Activated naive CD8-positive, alpha-beta T cell treated with anti-CD3 and anti-CD28 coated beads, Interleukin-2, amount 10 ng/mL, durations not matched to agents 7 days and 5 days (primary cell): ENCODE measurements around the gene NACC1. TPM values are rescaled to one million over a fixed set of nuclear protein-coding genes. Genes with fewer than 3 reads are reported as not detected.

Experiments
- ATAC-seq: fragments of 150-1000 bp; cut with Tn5 transposase; one replicate; pipeline ENCODE4 v1.10.0; 2021; ENCODE audit warnings: low read depth, moderate library complexity
- POLR2A ChIA-PET: fragments of 350-600 bp; sonication (Branson Sonifier 250); formaldehyde crosslinking; loops from one replicate; lab custom pipeline; 2021; ENCODE audit warnings: antibody characterized with exemption; lab: Charles Lee
- DNase-seq: peaks from one replicate; pipeline ENCODE4 v3.0.0; 2021
- H3K27ac Mint-ChIP-seq: one replicate; pipeline ENCODE4 v1.8.0; 2022; ENCODE audit warnings: mild to moderate bottlenecking, mixed read lengths
- H3K27me3 Mint-ChIP-seq: one replicate; pipeline ENCODE4 v1.8.0; 2022; ENCODE audit warnings: mild to moderate bottlenecking, moderate library complexity, mixed read lengths
- H3K36me3 Mint-ChIP-seq: one replicate; pipeline ENCODE4 v1.8.0; 2021; ENCODE audit warnings: mild to moderate bottlenecking, mixed read lengths
- H3K4me1 Mint-ChIP-seq: one replicate; pipeline ENCODE4 v1.8.0; 2021; ENCODE audit warnings: mixed read lengths
- H3K4me3 Mint-ChIP-seq: one replicate; pipeline ENCODE4 v1.8.0; 2022; ENCODE audit warnings: mild to moderate bottlenecking, moderate library complexity, mixed read lengths
- H3K9me3 Mint-ChIP-seq: one replicate; pipeline ENCODE4 v1.8.0; 2021; ENCODE audit warnings: mixed read lengths
- total RNA-seq, 2 experiments: library from RNA; stranded (reverse); gene quantifications; one replicate each; pipeline ENCODE4 v1.2.3, GENCODE V29; 2021

Gene NACC1
- total RNA-seq, 2 experiments from 2014 or later: 56.3 to 57.2 TPM

DNA sequence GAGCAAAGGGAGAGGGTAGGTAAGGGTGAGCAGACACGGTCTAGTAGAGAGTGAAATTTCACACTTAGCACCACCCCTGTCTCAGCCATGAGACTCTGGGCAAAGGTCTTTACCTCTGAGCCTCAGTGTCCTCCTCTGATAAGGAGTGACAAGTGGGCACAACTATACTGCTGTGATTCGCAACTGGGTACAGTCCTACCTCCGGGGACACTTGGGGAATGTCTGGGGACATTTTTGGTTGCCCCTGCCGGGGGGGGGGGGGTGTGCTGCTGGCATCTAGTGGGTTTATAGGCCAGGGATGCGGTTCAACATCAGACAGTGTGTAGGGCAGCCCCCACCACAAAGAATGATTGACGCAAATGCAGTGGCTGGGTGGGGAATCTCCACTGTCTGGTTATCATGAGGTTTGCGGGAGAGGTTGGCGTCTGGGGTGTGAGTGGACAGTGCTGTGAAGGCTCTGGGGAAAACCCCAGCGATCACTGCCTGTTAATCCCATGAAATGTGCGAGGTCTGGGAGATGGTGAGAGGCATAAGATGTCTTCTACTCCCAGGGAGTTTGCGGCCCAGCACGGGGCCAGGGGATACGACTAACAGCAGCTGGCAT, 4.3 kb downstream of the NACC1 start:
- ATAC-seq (no peak), DNase-seq (no peak)
- POLR2A ChIA-PET: interaction anchor here (1.3 kb wide), 1 partner anchor 30 kb away, joined by 3 read pairs; no protein-coding TSS in a partner anchor
- Mint-ChIP-seq H3K9me3 (no peaks in the 10 kb centered on the region), H3K36me3 (peaks cover 5% of the 10 kb centered on the region), H3K4me1 (peaks cover 15% of the 10 kb centered on the region), H3K27ac (no peak overlapping the region), H3K27me3 (no peaks in the 10 kb centered on the region), H3K4me3 (no peak overlapping the region)

DNA sequence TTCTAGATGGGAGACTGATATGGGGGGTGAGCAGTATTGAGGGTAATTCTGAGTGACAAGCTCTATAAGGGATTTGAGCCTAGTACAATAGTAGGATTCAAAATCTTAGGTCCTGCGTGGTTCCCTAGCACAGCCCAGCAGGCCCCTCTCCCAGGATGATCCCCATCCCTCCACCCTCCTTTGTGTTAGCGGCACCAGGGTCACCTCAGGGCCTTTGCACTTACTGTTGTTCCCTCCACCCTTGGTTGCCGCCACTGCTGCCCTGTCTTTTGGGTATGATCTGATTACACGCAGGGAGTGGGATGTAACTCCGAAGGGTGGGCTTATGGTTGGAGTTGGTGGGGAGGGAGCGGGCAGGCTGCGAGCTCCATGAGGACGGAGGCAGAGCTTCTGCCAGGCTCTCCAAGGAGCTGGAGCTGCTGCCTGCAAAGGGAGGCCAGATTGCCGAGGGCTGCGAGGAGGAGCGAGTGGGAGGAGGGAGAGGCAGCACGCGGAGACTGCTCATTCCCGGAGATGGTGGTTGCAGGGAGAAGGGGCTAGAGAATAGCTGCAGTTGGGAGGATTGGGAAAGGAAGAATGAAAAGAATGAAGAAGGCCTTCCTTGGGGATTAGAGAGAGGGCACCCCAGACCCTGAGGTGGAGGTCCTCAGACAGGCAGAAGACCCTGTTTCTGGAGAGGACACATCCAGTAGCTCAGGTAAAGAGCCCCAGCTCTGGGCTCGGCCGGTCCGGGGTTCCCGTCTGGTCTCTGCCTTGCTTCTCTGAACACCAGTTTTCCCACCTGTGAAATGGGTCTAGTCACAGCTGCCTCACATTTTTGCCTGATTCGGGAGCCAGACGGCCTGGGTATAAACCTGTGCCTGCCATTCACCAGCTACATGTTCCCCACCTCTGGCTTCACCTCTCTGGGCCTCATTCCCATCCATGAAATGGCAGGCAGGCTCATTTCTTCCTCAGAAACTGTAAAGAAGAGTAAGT, 5.2 kb downstream of the NACC1 start:
- POLR2A ChIA-PET: interaction anchor here (0.8 to 1.5 kb wide), 3 partner anchors 9 to 29 kb away, joined by 3 read pairs; no protein-coding TSS in a partner anchor
- Mint-ChIP-seq H3K4me3 (no peak overlapping the region), H3K4me1 (peaks cover 19% of the 10 kb centered on the region), H3K9me3 (no peaks in the 10 kb centered on the region), H3K27ac (no peak overlapping the region), H3K36me3 (peaks cover 5% of the 10 kb centered on the region), H3K27me3 (no peaks in the 10 kb centered on the region)
- ATAC-seq: no peak
- no peak for DNase-seq

DNA sequence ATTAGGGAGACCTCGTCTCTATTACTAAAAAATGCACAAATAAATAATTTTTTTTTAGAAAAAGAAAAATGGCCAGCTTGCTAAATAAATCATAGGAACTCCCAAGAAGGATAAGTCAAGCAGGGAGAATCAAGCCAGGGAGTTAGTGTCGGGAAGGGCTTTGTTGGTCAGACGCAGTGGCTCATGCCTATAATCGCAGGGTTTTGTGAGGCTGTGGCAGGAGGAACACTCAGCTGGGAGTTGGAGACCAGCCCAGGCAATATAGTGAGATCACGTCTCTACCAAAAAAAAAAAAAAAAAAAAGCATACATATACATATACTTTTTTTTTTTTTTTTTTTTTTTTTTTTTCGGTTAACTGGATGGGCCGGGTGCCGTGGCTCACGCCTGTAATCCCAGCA, 9.0 kb downstream of the NACC1 start:
- Mint-ChIP-seq H3K9me3 (no peaks in the 10 kb centered on the region), H3K4me1 (peaks cover 15% of the 10 kb centered on the region), H3K27ac (no peak overlapping the region), H3K27me3 (no peaks in the 10 kb centered on the region), H3K4me3 (no peak overlapping the region), H3K36me3 (peaks cover 4% of the 10 kb centered on the region)
- DNase-seq (no peak), ATAC-seq (no peak)
- POLR2A ChIA-PET: interaction anchor here (1.3 kb wide), 1 partner anchor 22 kb away, joined by 3 read pairs; no protein-coding TSS in a partner anchor

- no peak overlapping the region for H3K4me3 Mint-ChIP-seq
- H3K36me3 Mint-ChIP-seq: peaks cover 4% of the 10 kb centered on the region
- POLR2A ChIA-PET: interaction anchor here (1.3 kb wide), 1 partner anchor 21 kb away, joined by 3 read pairs; no protein-coding TSS in a partner anchor
- ATAC-seq: no peak
- H3K9me3 Mint-ChIP-seq: no peaks in the 10 kb centered on the region
- DNase-seq: no peak
- H3K27ac Mint-ChIP-seq: no peak overlapping the region
- H3K27me3 Mint-ChIP-seq: no peaks in the 10 kb centered on the region
- peaks cover 23% of the 10 kb centered on the region for H3K4me1 Mint-ChIP-seq
Observed at GRCh38 chr19:13127811-13128575, 9.9 kb downstream of the NACC1 start.

DNA sequence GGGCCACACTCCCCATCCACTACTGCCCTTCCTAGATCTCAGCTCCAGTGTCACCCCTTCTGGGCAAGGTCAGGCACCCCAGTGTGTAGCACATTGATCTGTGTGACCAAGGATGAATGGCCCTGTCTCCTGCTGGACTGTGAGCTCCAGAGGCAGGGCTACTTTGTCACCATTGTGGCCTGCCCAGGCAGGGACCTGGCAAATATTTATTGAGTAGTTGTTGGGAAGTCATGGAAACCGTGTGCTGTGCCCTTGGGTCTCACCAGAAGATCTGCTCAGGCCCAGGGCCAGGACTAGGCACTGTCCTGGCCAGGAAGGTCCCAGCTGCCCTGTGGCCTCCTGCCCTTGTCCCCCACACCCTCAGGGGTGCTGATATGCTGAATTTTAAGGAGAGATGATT, 10.5 kb downstream of the NACC1 start:
- H3K27me3 Mint-ChIP-seq: no peaks in the 10 kb centered on the region
- POLR2A ChIA-PET: no interaction called here
- no peak overlapping the region for H3K4me3 Mint-ChIP-seq
- DNase-seq (no peak), ATAC-seq (no peak)
- no peak overlapping the region for H3K27ac Mint-ChIP-seq
- peaks cover 4% of the 10 kb centered on the region for H3K36me3 Mint-ChIP-seq
- peaks cover 22% of the 10 kb centered on the region for H3K4me1 Mint-ChIP-seq
- H3K9me3 Mint-ChIP-seq: no peaks in the 10 kb centered on the region

GRCh38 chr19:13129384-13129783, 11.3 kb downstream of the NACC1 start:
- no peak overlapping the region for H3K4me3 Mint-ChIP-seq
- no peak overlapping the region for H3K27ac Mint-ChIP-seq
- peaks cover 4% of the 10 kb centered on the region for H3K36me3 Mint-ChIP-seq
- peaks cover 22% of the 10 kb centered on the region for H3K4me1 Mint-ChIP-seq
- POLR2A ChIA-PET: interaction anchor here (2.0 kb wide), 1 partner anchor 10 kb away, joined by 6 read pairs; no protein-coding TSS in a partner anchor
- no peaks in the 10 kb centered on the region for H3K27me3 Mint-ChIP-seq
- H3K9me3 Mint-ChIP-seq: no peaks in the 10 kb centered on the region
- DNase-seq (no peak), ATAC-seq (no peak)

GRCh38 chr19:13130886-13131490, 12.9 kb downstream of the NACC1 start:
- POLR2A ChIA-PET: interaction anchor here (1.1 to 2.0 kb wide), 2 partner anchors 12 to 21 kb away, joined by 4 to 6 read pairs; no protein-coding TSS in a partner anchor
- H3K36me3 Mint-ChIP-seq: no peaks in the 10 kb centered on the region

GRCh38 chr19:13132471-13133180, 14.6 kb downstream of the NACC1 start:
- peak; percentile 80 for ATAC-seq
- POLR2A ChIA-PET: interaction anchor here (0.9 to 1.6 kb wide), 6 partner anchors 8 to 20 kb away, joined by 3 to 6 read pairs (median 3); partner anchors contain the start of genes IER2, NACC1 and STX10
- H3K4me3 Mint-ChIP-seq: peak overlapping the region; percentile 4
- no peaks in the 10 kb centered on the region for H3K9me3 Mint-ChIP-seq
- H3K27ac Mint-ChIP-seq: peak overlapping the region; percentile 70
- no peaks in the 10 kb centered on the region for H3K27me3 Mint-ChIP-seq
- H3K4me1 Mint-ChIP-seq: peaks cover 22% of the 10 kb centered on the region
- no peak for DNase-seq
- no peaks in the 10 kb centered on the region for H3K36me3 Mint-ChIP-seq

More at GRCh38 chr19:13130886-13131490, 12.9 kb downstream of the NACC1 start:
- ATAC-seq (no peak), DNase-seq (no peak)
- H3K27ac Mint-ChIP-seq: peak overlapping the region; percentile 26
- H3K4me1 Mint-ChIP-seq: peaks cover 22% of the 10 kb centered on the region
- H3K27me3 Mint-ChIP-seq: no peaks in the 10 kb centered on the region
- H3K4me3 Mint-ChIP-seq: no peak overlapping the region
- H3K9me3 Mint-ChIP-seq: no peaks in the 10 kb centered on the region

GRCh38 chr19:13133241-13133870, 15.3 kb downstream of the NACC1 start:
- peaks cover 16% of the 10 kb centered on the region for H3K4me1 Mint-ChIP-seq
- H3K27me3 Mint-ChIP-seq: no peaks in the 10 kb centered on the region
- H3K27ac Mint-ChIP-seq: peak overlapping the region; percentile 33
- ATAC-seq: no peak
- no peaks in the 10 kb centered on the region for H3K9me3 Mint-ChIP-seq
- DNase-seq: no peak
- no peak overlapping the region for H3K4me3 Mint-ChIP-seq
- H3K36me3 Mint-ChIP-seq: no peaks in the 10 kb centered on the region
- POLR2A ChIA-PET: interaction anchor here (0.9 to 1.6 kb wide), 4 partner anchors 8 to 16 kb away, joined by 3 to 6 read pairs (median 3); partner anchors contain the start of genes IER2 and STX10

DNA sequence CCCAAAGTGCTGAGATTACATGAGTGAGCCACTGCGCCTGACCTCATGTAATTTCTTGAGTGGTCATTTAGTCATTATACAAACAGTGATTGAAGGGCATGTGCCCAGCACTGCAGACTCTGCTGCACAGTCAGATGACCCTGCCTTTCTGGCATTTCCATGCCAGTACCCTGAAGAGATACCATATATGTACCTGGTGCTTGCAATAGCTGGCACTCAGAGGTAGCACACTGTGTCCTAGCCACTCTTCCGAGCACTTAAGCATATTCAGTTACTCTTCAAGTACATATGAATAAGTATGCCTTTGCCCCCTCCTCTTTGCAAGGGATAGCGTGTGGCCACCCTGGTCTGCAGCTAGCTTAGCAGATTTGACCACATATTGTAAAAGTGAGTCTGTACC, 16.6 kb downstream of the NACC1 start:
- POLR2A ChIA-PET: no interaction called here
- no peak for DNase-seq
- peak overlapping the region; percentile 38 for H3K27ac Mint-ChIP-seq
- H3K36me3 Mint-ChIP-seq: no peaks in the 10 kb centered on the region
- no peak overlapping the region for H3K4me3 Mint-ChIP-seq
- H3K27me3 Mint-ChIP-seq: no peaks in the 10 kb centered on the region
- ATAC-seq: no peak
- H3K9me3 Mint-ChIP-seq: no peaks in the 10 kb centered on the region
- peaks cover 16% of the 10 kb centered on the region for H3K4me1 Mint-ChIP-seq

DNA sequence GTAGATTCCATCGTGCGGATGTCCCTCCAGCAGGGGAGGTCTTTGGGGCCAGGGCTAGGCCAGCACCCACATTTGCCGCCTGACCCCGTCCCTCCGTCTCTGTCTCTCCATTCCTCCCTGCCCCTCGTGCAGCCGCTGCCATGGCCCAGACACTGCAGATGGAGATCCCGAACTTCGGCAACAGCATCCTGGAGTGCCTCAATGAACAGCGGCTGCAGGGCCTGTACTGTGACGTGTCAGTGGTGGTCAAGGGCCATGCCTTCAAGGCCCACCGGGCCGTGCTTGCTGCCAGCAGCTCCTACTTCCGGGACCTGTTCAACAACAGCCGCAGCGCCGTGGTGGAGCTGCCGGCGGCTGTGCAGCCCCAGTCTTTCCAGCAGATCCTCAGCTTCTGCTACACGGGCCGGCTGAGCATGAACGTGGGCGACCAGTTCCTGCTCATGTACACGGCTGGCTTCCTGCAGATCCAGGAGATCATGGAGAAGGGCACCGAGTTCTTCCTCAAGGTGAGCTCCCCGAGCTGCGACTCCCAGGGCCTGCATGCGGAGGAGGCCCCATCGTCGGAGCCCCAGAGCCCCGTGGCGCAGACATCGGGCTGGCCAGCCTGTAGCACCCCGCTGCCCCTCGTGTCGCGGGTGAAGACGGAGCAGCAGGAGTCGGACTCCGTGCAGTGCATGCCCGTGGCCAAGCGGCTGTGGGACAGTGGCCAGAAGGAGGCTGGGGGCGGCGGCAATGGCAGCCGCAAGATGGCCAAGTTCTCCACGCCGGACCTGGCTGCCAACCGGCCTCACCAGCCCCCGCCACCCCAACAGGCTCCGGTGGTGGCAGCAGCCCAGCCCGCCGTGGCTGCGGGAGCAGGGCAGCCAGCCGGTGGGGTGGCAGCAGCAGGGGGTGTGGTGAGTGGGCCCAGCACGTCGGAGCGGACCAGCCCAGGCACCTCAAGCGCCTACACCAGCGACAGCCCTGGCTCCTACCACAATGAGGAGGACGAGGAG, 17.3 kb downstream of the NACC1 start:
- ATAC-seq (no peak), DNase-seq (no peak)
- Mint-ChIP-seq H3K36me3 (no peaks in the 10 kb centered on the region), H3K4me3 (no peak overlapping the region), H3K4me1 (peaks cover 15% of the 10 kb centered on the region), H3K27me3 (no peaks in the 10 kb centered on the region), H3K9me3 (no peaks in the 10 kb centered on the region), H3K27ac (no peak overlapping the region)
- POLR2A ChIA-PET: no interaction called here
